ENCODE measurements around the gene SRRM4.

- no peak for TF ChIP-seq POLR2AphosphoS5 (IDR thresholded peaks at IDR 0.05; ENCODE audit: low read depth, low read length)
- TF ChIP-seq TAF1 (IDR thresholded peaks at IDR 0.05; ENCODE audit: borderline replicate concordance, insufficient read depth, low read length): no peak
These were observed 158.1 kb downstream of the SRRM4 start for GRCh38 chr12:119139448-119139847.
